Measurements from ENCODE around the gene ARHGAP19.

DNA sequence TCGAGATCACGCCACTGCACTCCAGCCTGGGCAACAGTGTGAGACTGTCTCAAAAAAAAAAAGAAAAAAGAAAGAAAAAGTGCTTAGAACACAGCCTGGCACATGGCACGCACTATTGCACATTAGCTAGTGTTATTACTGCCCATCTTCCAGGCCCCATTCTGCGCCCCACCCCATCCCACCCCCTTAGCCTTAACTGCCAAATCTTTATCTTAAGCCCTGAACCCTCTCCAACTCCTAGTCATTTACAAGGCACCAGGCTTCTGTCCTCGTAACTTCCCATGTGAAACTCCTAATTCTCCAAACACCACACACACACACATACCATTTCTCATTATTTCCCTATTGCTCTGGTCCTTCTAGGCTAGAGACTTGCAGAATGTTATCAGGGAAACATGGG, 37.3 kb upstream of the ARHGAP19 start:
- TF ChIP-seq, protein P1, sequence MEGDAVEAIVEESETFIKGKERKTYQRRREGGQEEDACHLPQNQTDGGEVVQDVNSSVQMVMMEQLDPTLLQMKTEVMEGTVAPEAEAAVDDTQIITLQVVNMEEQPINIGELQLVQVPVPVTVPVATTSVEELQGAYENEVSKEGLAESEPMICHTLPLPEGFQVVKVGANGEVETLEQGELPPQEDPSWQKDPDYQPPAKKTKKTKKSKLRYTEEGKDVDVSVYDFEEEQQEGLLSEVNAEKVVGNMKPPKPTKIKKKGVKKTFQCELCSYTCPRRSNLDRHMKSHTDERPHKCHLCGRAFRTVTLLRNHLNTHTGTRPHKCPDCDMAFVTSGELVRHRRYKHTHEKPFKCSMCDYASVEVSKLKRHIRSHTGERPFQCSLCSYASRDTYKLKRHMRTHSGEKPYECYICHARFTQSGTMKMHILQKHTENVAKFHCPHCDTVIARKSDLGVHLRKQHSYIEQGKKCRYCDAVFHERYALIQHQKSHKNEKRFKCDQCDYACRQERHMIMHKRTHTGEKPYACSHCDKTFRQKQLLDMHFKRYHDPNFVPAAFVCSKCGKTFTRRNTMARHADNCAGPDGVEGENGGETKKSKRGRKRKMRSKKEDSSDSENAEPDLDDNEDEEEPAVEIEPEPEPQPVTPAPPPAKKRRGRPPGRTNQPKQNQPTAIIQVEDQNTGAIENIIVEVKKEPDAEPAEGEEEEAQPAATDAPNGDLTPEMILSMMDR (IDR thresholded peaks at IDR 0.05): no peak
- TF ChIP-seq POLR2A (IDR thresholded peaks at IDR 0.05) (no peak), EP300 (IDR thresholded peaks at IDR 0.05) (no peak)

Data from tibial nerve (tissue), 4 donors.